GM19351 (cell line): Measurements from ENCODE around the gene IRS2.

ENCODE experiments used
- ATAC-seq: cut with Tn5 transposase; IDR thresholded peaks from one replicate; pipeline ENCODE4 v1.9.1; 2021; ENCODE audit warnings: mild to moderate bottlenecking, moderate library complexity; ENCODE audit not compliant: unreplicated experiment

Gene IRS2

DNA sequence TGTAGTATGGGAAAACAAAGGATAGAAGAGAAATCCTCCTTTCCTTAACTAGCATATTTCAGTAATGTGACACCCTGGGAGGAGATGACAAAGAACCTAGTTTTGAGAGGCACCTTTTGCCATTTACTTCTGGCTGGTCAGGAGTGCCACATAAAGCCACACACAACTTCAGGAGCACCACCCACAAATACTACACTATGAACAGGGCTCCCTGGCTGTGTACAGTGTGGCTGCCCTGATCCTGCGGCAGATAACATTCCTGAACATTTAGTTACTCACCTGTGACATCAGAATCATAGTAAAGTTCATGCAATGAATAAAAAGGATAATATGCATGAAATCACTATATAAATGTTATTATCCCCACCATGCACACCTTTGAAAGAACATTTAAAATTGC lies 17.4 kb upstream of the IRS2 start:
- ATAC-seq, result no peak

DNA sequence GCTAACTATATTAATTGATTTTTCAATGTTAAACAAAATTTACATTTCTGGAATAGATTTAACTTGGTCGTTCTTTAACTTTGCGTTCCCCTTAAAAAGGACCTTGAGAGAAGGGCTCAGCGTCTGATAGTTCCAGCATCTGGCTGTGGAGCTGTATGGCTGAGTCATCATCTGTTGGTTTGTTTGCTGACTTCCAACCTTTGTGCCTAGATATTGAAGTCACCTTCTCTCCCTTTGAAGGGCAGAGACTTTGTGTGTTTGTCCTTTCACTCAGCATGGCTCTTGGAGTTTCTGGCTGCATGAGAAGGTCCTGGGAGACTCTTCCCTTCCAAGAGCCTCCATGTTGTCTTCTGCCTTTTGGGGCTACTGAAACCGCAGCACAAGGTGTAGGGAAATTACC lies 16.6 kb upstream of the IRS2 start:
- ATAC-seq, result no peak

GRCh38 chr13:109795011-109795410 lies 8.6 kb upstream of the IRS2 start:
- ATAC-seq, result no peak

GRCh38 chr13:109794095-109794494 lies 7.7 kb upstream of the IRS2 start:
- ATAC-seq, result no peak

GRCh38 chr13:109792416-109793059 lies 6.2 kb upstream of the IRS2 start:
- ATAC-seq, result no peak

DNA sequence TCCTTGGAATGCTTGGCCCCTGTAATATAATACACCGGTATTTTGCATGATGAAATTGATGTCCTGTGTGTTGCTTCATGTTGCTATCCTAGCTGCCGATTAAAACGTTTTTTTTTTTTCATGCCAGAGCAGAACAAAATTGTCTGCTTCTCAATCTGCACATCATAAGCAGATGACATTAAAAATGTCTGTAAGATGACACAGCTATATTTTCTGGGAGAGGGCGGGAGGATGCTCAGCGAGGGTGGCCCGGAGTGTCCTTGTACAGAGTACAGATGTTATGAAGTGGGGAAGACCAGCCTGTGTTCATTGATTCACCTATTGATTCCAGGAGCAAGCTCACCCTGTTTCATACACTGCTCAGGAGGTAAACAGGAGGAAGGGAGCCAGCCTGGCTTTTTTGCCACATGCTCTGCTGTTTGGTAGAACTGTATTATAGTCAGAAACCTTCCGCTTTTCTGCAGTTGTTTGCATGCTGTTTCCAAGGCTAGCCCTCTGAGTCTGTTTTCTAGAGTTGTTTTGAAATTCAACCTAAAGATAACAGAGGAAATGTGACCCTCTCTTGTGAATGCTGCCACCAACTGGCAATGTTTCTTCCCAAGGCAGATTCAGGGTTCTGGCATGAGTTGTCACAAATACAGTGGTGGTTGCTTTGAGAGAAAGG lies 4.7 kb upstream of the IRS2 start:
- ATAC-seq, result no peak

- ATAC-seq, result no peak
Measured at GRCh38 chr13:109790086-109790485, 3.7 kb upstream of the IRS2 start.

DNA sequence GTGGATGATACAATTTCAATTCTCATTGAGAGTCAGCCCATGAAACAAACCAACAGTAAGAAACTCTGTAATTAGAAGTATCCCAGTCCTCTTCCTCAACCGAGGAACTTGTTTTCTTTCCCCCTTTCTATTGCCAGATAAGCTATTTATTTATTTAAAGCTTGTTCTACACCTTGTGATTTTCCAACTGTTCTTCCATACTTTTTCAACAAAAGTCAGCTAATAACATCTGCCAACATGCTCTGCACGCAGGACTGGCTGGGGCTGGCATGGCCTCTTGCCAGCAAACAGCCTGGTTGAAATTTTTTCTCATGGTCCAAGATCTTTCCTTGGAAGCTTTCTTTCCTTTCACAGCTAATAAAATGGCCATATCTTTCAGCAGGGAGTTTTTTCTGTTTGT lies 2.9 kb upstream of the IRS2 start:
- no peak for ATAC-seq

DNA sequence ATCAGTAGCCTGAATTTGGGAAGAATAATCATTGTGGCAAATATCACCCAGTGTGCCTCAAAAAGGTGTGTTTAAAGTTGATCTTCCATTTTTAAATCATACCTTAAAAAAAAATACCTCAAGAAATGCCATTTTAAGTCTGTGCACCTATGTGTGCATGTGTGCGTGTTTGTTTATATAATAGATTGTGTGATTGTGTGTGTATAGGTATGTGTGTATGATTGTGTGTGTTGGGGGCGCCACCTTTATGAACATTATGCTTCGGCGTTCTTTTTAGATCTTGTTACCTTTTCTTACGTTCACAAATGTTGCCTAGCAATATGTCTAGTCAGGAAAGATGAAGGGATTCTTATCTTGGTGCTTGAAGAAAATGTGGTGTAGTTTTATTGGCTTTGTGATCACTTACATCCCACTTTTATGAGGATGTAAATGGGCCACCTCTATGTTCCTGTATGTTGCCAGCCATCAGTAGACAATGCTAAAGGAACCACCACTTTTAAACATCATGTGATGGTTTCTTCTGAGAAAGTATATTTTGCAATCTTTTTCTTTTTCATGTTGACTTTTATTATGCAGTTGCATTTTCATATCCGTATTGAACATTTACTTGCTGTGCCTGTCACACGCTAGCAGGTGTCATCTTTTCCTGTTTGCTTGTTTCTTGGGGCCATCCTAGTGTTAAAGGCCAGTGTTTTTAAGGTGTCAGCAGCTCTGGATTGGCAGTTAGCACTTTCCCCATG lies 2.2 kb upstream of the IRS2 start:
- ATAC-seq, result no peak

DNA sequence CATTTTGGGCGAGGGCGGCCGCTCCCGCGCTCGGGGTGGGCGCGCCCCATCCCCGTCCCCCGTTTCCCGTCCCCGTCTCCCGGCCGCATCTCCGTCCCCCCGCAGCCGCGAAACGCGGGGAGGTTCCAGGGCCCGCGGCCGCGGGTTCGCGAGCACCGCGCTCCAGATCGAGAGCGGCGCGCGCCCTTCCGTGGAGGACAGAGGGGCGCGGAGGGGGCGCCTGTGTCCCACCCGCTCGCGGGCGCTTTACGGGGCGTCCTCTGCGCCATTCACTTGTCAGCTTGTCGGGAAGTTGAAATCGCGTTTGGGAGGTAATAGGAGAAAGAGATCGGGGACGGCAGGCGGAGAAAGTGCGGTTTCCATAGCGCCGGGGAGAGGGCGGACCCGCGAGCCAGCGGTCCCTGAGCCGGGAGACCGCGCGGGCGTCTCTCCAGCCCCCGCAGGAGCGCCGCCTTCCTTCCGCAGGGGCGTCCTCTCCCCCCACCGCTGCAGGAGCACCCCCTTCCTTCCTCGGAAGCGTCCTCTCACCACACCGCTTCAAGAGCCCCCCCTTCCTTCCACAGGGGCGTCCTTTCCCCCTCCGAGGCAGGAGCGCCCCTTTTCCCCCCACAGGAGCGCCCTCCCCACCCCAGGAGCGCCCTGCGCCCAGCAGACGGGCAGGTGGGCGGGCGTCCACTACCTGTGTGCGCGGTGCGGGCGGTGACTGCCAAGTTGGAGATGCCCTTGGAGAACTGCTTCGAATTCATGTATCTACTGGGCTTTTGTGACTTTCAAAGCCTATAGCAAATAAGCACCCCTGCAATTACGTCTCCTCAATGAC lies 962 bp upstream of the IRS2 start:
- ATAC-seq, result peak; percentile 12

GRCh38 chr13:109785892-109786450 lies 412 bp downstream of the IRS2 start:
- peak; percentile 4 for ATAC-seq

DNA sequence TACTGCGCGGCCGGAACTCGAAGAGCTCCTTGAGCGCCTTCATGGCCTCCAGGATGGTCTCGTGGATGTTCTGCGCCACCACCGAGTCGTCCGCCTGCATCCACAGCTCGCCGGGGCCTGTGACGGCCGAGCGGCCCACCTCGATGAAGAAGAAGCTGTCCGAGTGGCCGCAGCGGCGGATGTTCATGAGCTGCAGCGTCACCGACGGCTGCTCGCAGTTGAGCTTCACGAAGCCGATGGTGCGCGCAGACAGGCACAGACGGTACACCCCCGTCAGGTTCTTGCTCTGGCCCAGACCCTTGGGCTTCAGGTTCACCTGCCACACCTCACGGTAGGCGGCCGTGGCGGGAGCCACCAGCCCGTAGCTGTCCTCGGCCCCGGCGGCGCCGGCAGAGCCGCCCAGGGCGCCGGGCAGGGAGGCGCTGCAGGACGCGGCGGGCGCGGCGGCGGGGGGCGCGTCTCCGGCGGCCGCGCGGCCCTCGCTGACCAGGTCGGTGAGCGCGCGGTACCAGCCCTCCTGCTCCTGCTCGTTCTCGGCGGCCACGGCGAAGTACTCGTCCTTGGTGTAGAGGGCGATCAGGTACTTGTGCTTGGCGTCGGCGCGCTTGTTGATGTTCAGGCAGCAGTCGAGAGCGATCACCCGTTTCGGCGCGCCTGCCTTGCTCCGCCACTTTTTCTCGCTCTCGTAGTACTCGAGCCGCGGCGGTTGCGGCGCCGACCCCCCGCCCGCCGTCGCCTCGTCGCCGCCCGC lies 1.1 kb downstream of the IRS2 start:
- ATAC-seq, result no peak

DNA sequence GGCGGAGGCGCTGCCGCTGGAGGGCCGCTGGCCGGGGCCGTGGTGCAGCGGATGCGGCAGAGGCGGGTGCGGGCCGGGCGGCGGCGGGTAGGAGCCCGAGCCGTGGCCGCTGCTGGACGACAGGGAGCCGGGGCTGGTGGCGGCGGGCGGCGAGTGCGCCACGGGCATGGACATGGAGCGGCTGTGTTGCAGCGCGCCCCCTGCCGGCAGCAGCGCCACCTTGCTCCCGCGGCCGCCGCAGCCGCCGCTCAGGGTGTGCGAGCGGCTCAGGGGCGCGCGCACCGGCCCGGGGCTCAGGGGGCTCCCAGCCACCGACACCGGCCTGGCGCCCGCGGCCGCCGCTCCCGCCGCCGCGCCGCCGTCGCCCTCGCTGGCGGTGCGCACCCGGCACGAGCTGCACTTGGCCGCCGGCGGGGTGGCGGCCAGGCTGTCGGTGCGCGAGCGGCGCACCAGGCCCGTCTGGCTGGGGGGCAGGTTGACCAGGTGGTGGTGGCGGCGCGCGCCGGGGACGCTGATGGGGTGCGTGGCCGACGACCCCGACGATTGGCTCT lies 1.7 kb downstream of the IRS2 start:
- no peak for ATAC-seq

DNA sequence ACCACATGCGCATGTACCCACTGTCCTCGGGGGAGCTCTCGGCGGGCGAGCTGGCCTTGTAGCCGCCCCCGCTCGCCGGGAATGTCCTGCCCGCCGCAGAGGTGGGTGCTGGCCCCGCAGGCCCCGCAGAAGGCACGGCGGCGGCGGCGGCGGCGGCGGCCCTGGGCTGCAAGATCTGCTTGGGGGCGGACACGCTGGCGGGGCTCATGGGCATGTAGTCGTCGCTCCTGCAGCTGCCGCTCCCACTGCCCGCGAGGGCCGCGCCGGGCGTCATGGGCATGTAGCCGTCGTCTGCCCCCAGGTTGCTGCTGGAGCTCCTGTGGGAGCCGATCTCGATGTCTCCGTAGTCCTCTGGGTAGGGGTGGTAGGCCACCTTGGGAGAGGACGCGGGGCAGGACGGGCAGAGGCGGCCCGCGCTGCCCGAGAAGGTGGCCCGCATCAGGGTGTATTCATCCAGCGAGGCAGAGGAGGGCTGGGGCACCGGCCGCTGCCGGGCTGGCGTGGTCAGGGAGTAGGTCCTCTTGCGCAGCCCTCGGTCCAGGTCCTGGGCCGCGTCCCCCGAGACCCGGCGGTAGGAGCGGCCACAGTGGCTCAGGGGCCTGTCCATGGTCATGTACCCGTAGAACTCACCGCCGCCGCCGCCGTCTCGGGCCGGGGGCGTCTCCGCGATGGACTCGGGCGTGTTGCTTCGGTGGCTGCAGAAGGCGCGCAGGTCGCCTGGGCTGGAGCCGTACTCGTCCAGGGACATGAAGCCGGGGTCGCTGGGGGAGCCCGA lies 2.4 kb downstream of the IRS2 start:
- ATAC-seq, result no peak

GRCh38 chr13:109783447-109783814 lies 3.0 kb downstream of the IRS2 start:
- no peak for ATAC-seq

GRCh38 chr13:109782823-109783431 lies 3.5 kb downstream of the IRS2 start:
- ATAC-seq, result no peak

GRCh38 chr13:109782066-109782822 lies 4.1 kb downstream of the IRS2 start:
- ATAC-seq, result no peak

- ATAC-seq, result no peak
Measured at GRCh38 chr13:109781384-109782065, 4.9 kb downstream of the IRS2 start.
